WTC11 (cell line): ENCODE data around the gene SLC9C1. TPM values are rescaled to one million over a fixed set of nuclear protein-coding genes. Genes with fewer than 3 reads are reported as not detected.

ENCODE experiments used
- ATAC-seq: fragments of 200-7000 bp; cut with Tn5 transposase; 2 replicates; pipeline ENCODE4 v1.10.0; 2021; ENCODE audit warnings: mild to moderate bottlenecking, moderate library complexity
- CTCF ChIA-PET: fragments of 300-600 bp; sonication (Branson Sonifier 250); formaldehyde crosslinking; loops from one replicate; lab custom pipeline; 2021; ENCODE audit warnings: antibody characterized with exemption; lab: Charles Lee
- POLR2A ChIA-PET: fragments of 350-600 bp; sonication (Branson Sonifier 250); formaldehyde crosslinking; loops from one replicate; lab custom pipeline; 2021; ENCODE audit warnings: antibody characterized with exemption; lab: Charles Lee
- DNase-seq: peaks from one replicate; pipeline ENCODE4 v3.0.0; 2021; ENCODE audit warnings: low spot score
- H3K27ac Mint-ChIP-seq: 2 replicates; pipeline ENCODE4 v1.8.0; 2021; ENCODE audit warnings: mixed read lengths
- H3K27me3 Mint-ChIP-seq: 2 replicates; pipeline ENCODE4 v1.8.0; 2021; ENCODE audit warnings: low read depth, mild to moderate bottlenecking, moderate library complexity, mixed read lengths
- H3K36me3 Mint-ChIP-seq: 2 replicates; pipeline ENCODE4 v1.8.0; 2021; ENCODE audit warnings: mixed read lengths
- H3K4me1 Mint-ChIP-seq: 2 replicates; pipeline ENCODE4 v1.8.0; 2022; ENCODE audit warnings: mixed read lengths
- H3K4me3 Mint-ChIP-seq: 2 replicates; pipeline ENCODE4 v1.8.0; 2021; ENCODE audit warnings: mild to moderate bottlenecking, moderate library complexity, mixed read lengths
- H3K9me3 Mint-ChIP-seq: 2 replicates; pipeline ENCODE4 v1.8.0; 2021; ENCODE audit warnings: mixed read lengths
- CREB1 ChIP-seq: sonication (generic); formaldehyde crosslinking; IDR thresholded peaks from 2 replicates; pipeline ENCODE4 v1.8.0; 2023; ENCODE audit warnings: mild to moderate bottlenecking, missing genetic modification reagents
- CTCF ChIP-seq: fragments of 200-600 bp; IDR thresholded peaks from 2 replicates; pipeline ENCODE4 v1.8.0; 2022; ENCODE audit warnings: antibody characterized with exemption
- E2F5 ChIP-seq: sonication (generic); formaldehyde crosslinking; IDR thresholded peaks from 2 replicates; pipeline ENCODE4 v1.8.1; 2022; ENCODE audit warnings: mild to moderate bottlenecking, moderate library complexity, missing genetic modification reagents
- HMGXB4 ChIP-seq: sonication (generic); formaldehyde crosslinking; IDR thresholded peaks from 2 replicates; pipeline ENCODE4 v1.8.1; 2023; ENCODE audit warnings: mild to moderate bottlenecking, moderate library complexity, missing genetic modification reagents
- SMAD4 ChIP-seq: sonication (generic); formaldehyde crosslinking; IDR thresholded peaks from 2 replicates; pipeline ENCODE4 v1.8.0; 2022; ENCODE audit warnings: mild to moderate bottlenecking, missing genetic modification reagents
- SP1 ChIP-seq: sonication (generic); formaldehyde crosslinking; conservative IDR thresholded peaks from 2 replicates; pipeline ENCODE4 v1.8.1; 2022; ENCODE audit warnings: missing genetic modification reagents
- ZNF138 ChIP-seq: sonication (generic); formaldehyde crosslinking; conservative IDR thresholded peaks from 2 replicates; pipeline ENCODE4 v1.8.1; 2022; ENCODE audit warnings: mild to moderate bottlenecking, moderate library complexity, missing genetic modification reagents
- ZNF219 ChIP-seq: sonication (generic); formaldehyde crosslinking; IDR thresholded peaks from 2 replicates; pipeline ENCODE4 v1.8.0; 2023; ENCODE audit warnings: missing genetic modification reagents, mild to moderate bottlenecking, borderline replicate concordance
- ZNF263 ChIP-seq: sonication (generic); formaldehyde crosslinking; IDR thresholded peaks from 2 replicates; pipeline ENCODE4 v1.8.1; 2022; ENCODE audit warnings: low read depth, mild to moderate bottlenecking, moderate library complexity, missing genetic modification reagents
- ZNF281 ChIP-seq: sonication (generic); formaldehyde crosslinking; IDR thresholded peaks from 2 replicates; pipeline ENCODE4 v1.8.0; 2023; ENCODE audit warnings: mild to moderate bottlenecking, missing genetic modification reagents
- ZNF416 ChIP-seq: fragments of 250-450 bp; sonication (Bioruptor Pico); IDR thresholded peaks from 2 replicates; pipeline ENCODE4 v1.9.0; 2021; ENCODE audit warnings: mild to moderate bottlenecking, inconsistent platforms
- total RNA-seq: library from RNA; stranded (reverse); gene quantifications from 3 replicates; pipeline ENCODE4 v1.2.3, GENCODE V29; 2021
- TF ChIP-seq, protein P1 (sequence below): sonication (generic); formaldehyde crosslinking; IDR thresholded peaks from 2 replicates; pipeline ENCODE4 v1.8.0; 2022; ENCODE audit warnings: missing genetic modification reagents
- TF ChIP-seq, protein P2 (sequence below): sonication (generic); formaldehyde crosslinking; IDR thresholded peaks from 2 replicates; pipeline ENCODE4 v1.8.1; 2023; ENCODE audit warnings: mild to moderate bottlenecking, missing genetic modification reagents
- TF ChIP-seq, protein P3 (sequence below): sonication (generic); formaldehyde crosslinking; IDR thresholded peaks from 2 replicates; pipeline ENCODE4 v1.8.0; 2022; ENCODE audit warnings: mild to moderate bottlenecking, missing genetic modification reagents

The SLC9C1 gene
- total RNA-seq, 1 experiment from 2014 or later: 3.5 TPM

DNA sequence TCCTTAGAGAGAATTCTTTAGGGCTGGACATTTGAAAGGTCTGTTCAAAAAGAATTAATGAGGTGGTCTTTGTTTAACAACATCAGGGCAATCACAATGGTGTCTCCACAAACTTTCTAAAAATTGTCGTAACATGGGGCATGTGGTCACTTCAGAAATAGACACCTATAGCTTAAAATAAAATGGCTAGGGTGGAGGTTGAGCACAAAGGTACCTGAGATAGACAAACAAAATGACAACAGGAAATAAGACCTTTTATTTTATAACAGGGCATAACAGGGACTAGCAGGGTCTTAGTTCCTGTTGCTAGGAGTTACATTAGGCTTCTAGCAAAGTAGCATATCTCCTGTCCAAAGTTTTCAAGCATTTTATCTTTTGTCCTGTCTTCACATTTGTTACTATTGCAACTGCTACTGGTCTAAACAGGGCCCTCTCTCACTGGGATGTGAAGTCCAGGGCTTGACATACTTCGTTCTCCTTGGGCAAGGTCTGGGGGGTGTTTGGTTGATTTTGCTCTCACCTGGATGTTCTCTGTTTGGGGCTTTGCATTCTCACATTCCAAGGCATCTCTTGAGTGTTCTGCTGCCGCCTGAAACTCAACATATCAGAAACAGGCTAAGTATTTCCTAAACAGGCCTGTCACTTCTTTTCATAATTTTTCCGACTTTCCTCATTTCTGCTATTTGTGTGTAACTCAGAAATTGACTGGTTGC is 163.9 kb downstream of the SLC9C1 start:
- Mint-ChIP-seq H3K27me3 (no peaks in the 10 kb centered on the region), H3K4me1 (peaks cover 59% of the 10 kb centered on the region), H3K4me3 (no peak overlapping the region), H3K36me3 (peaks cover 4% of the 10 kb centered on the region; the same call in 1 of the 2 replicates), H3K27ac (no peak overlapping the region), H3K9me3 (no peaks in the 10 kb centered on the region)
- no peak for DNase-seq
- TF ChIP-seq, protein P1, sequence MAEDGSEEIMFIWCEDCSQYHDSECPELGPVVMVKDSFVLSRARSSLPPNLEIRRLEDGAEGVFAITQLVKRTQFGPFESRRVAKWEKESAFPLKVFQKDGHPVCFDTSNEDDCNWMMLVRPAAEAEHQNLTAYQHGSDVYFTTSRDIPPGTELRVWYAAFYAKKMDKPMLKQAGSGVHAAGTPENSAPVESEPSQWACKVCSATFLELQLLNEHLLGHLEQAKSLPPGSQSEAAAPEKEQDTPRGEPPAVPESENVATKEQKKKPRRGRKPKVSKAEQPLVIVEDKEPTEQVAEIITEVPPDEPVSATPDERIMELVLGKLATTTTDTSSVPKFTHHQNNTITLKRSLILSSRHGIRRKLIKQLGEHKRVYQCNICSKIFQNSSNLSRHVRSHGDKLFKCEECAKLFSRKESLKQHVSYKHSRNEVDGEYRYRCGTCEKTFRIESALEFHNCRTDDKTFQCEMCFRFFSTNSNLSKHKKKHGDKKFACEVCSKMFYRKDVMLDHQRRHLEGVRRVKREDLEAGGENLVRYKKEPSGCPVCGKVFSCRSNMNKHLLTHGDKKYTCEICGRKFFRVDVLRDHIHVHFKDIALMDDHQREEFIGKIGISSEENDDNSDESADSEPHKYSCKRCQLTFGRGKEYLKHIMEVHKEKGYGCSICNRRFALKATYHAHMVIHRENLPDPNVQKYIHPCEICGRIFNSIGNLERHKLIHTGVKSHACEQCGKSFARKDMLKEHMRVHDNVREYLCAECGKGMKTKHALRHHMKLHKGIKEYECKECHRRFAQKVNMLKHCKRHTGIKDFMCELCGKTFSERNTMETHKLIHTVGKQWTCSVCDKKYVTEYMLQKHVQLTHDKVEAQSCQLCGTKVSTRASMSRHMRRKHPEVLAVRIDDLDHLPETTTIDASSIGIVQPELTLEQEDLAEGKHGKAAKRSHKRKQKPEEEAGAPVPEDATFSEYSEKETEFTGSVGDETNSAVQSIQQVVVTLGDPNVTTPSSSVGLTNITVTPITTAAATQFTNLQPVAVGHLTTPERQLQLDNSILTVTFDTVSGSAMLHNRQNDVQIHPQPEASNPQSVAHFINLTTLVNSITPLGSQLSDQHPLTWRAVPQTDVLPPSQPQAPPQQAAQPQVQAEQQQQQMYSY: no peak
- TF ChIP-seq E2F5 (CRISPR knock-in tag) (no peak), HMGXB4 (CRISPR knock-in tag) (no peak), ZNF138 (CRISPR knock-in tag) (no peak), ZNF263 (CRISPR knock-in tag) (no peak), ZNF416 (CRISPR knock-in tag) (no peak), SMAD4 (CRISPR knock-in tag) (no peak), CREB1 (no peak), SP1 (CRISPR knock-in tag) (no peak), CTCF (no peak), ZNF281 (CRISPR knock-in tag) (no peak), ZNF219 (CRISPR knock-in tag) (no peak)
- TF ChIP-seq, protein P2, sequence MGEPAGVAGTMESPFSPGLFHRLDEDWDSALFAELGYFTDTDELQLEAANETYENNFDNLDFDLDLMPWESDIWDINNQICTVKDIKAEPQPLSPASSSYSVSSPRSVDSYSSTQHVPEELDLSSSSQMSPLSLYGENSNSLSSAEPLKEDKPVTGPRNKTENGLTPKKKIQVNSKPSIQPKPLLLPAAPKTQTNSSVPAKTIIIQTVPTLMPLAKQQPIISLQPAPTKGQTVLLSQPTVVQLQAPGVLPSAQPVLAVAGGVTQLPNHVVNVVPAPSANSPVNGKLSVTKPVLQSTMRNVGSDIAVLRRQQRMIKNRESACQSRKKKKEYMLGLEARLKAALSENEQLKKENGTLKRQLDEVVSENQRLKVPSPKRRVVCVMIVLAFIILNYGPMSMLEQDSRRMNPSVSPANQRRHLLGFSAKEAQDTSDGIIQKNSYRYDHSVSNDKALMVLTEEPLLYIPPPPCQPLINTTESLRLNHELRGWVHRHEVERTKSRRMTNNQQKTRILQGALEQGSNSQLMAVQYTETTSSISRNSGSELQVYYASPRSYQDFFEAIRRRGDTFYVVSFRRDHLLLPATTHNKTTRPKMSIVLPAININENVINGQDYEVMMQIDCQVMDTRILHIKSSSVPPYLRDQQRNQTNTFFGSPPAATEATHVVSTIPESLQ (CRISPR knock-in tag): no peak
- TF ChIP-seq, protein P3, sequence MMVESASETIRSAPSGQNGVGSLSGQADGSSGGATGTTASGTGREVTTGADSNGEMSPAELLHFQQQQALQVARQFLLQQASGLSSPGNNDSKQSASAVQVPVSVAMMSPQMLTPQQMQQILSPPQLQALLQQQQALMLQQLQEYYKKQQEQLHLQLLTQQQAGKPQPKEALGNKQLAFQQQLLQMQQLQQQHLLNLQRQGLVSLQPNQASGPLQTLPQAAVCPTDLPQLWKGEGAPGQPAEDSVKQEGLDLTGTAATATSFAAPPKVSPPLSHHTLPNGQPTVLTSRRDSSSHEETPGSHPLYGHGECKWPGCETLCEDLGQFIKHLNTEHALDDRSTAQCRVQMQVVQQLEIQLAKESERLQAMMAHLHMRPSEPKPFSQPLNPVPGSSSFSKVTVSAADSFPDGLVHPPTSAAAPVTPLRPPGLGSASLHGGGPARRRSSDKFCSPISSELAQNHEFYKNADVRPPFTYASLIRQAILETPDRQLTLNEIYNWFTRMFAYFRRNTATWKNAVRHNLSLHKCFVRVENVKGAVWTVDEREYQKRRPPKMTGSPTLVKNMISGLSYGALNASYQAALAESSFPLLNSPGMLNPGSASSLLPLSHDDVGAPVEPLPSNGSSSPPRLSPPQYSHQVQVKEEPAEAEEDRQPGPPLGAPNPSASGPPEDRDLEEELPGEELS (CRISPR knock-in tag): no peak
- ChIA-PET POLR2A (no interaction called here), CTCF (interaction anchor here (8.7 kb wide), 1 partner anchor 18 kb away, joined by 73 read pairs; no protein-coding TSS in a partner anchor)
- ATAC-seq: no peak
